GM23338 (cell line): ENCODE measurements around the gene TRIOBP. TPM values are rescaled to one million over a fixed set of nuclear protein-coding genes. Genes with fewer than 3 reads are reported as not detected.
A peak's percentile ranks its signal among the peaks of the same experiment; 100 is the strongest.

Source experiments
- ATAC-seq: fragments of 200-7000 bp; cut with Tn5 transposase; 3 replicates; pipeline ENCODE4 v1.9.1; 2020
- DNase-seq: peaks from one replicate; pipeline ENCODE4 v3.0.0-alpha.2; 2015; ENCODE audit warnings: low spot score
- H2AFZ ChIP-seq: fragments of 200-600 bp; sonication (generic); 2 replicates; pipeline ENCODE4 v1.8.0; 2016; ENCODE audit warnings: antibody characterized with exemption, mild to moderate bottlenecking, moderate library complexity
- H3F3A ChIP-seq: fragments of 200-600 bp; sonication (generic); replicated peaks from 2 replicates; pipeline ENCODE4 v1.8.0; 2017; ENCODE audit warnings: antibody characterized with exemption, mixed run types, low read depth
- H3K27ac ChIP-seq: fragments of 200-600 bp; sonication (generic); 2 replicates; pipeline ENCODE4 v1.6.1; 2016; ENCODE audit warnings: low read depth
- H3K27me3 ChIP-seq: fragments of 200-600 bp; sonication (generic); 2 replicates; pipeline ENCODE4 v1.8.0; 2016; ENCODE audit warnings: mild to moderate bottlenecking, mixed run types, moderate library complexity; ENCODE audit not compliant: insufficient read depth
- H3K36me3 ChIP-seq: fragments of 200-600 bp; sonication (generic); 2 replicates; pipeline ENCODE4 v1.8.0; 2016; ENCODE audit warnings: mild to moderate bottlenecking; ENCODE audit not compliant: insufficient read depth
- H3K4me1 ChIP-seq: fragments of 200-600 bp; sonication (generic); 2 replicates; pipeline ENCODE4 v1.8.0; 2016; ENCODE audit warnings: mild to moderate bottlenecking, moderate library complexity; ENCODE audit not compliant: insufficient read depth
- H3K4me2 ChIP-seq: fragments of 200-600 bp; sonication (generic); 2 replicates; pipeline ENCODE4 v1.7.1; 2017; ENCODE audit warnings: mixed run types
- H3K4me3 ChIP-seq: fragments of 200-600 bp; sonication (generic); 2 replicates; pipeline ENCODE4 v1.6.1; 2016; ENCODE audit warnings: mixed run types
- H3K79me2 ChIP-seq: fragments of 200-600 bp; sonication (generic); replicated peaks from 2 replicates; pipeline ENCODE4 v1.8.0; 2017; ENCODE audit warnings: mild to moderate bottlenecking; ENCODE audit not compliant: insufficient read depth
- H3K9me2 ChIP-seq: fragments of 200-600 bp; sonication (generic); 2 replicates; pipeline ENCODE4 v1.8.0; 2017; ENCODE audit not compliant: insufficient read depth
- H4K20me1 ChIP-seq: fragments of 200-600 bp; sonication (generic); replicated peaks from 2 replicates; pipeline ENCODE4 v1.8.0; 2017; ENCODE audit warnings: mild to moderate bottlenecking; ENCODE audit not compliant: insufficient read depth
- H3K27ac Mint-ChIP-seq: 2 replicates; pipeline ENCODE4 v1.8.0; 2020; ENCODE audit warnings: inconsistent platforms, mild to moderate bottlenecking, moderate library complexity, mixed read lengths
- H3K27me3 Mint-ChIP-seq: 3 replicates; pipeline ENCODE4 v1.8.0; 2022; ENCODE audit warnings: low read depth, mild to moderate bottlenecking, moderate library complexity, mixed read lengths, inconsistent platforms; ENCODE audit not compliant: insufficient read depth, poor library complexity
- H3K36me3 Mint-ChIP-seq: 3 replicates; pipeline ENCODE4 v1.8.0; 2021; ENCODE audit warnings: low read depth, mild to moderate bottlenecking, inconsistent platforms, moderate library complexity, mixed read lengths
- H3K4me1 Mint-ChIP-seq: 3 replicates; pipeline ENCODE4 v1.8.0; 2020; ENCODE audit warnings: mild to moderate bottlenecking, inconsistent platforms, mixed read lengths
- H3K4me3 Mint-ChIP-seq: 3 replicates; pipeline ENCODE4 v1.8.0; 2021; ENCODE audit warnings: moderate library complexity, mild to moderate bottlenecking, inconsistent platforms, mixed read lengths
- H3K9me3 Mint-ChIP-seq: 3 replicates; pipeline ENCODE4 v1.8.0; 2020; ENCODE audit warnings: moderate library complexity, mild to moderate bottlenecking, inconsistent platforms, mixed read lengths
- CREB1 ChIP-seq: fragments of 250-450 bp; sonication (Bioruptor Pico); IDR thresholded peaks from 2 replicates; pipeline ENCODE4 v1.5.0; 2020; ENCODE audit warnings: low read depth, mild to moderate bottlenecking, moderate library complexity
- CTCF ChIP-seq, 2 experiments: fragments of 200-600 bp in 1 of 2; sonication (generic) in 1 of 2; conservative IDR thresholded peaks; 2 replicates each; pipeline versions ENCODE4 v1.5.1 to v1.6.1; 2016 to 2017; ENCODE audit warnings: antibody characterized with exemption in 2 of 2, low read depth in 2 of 2, mild to moderate bottlenecking in 2 of 2, moderate library complexity in 1 of 2
- ETS1 ChIP-seq: IDR thresholded peaks from 2 replicates; pipeline ENCODE4 v1.6.1; 2016; ENCODE audit warnings: antibody characterized with exemption
- EZH2 ChIP-seq: fragments of 200-600 bp; sonication (generic); IDR thresholded peaks from one replicate; pipeline ENCODE4 v1.8.0; 2017; ENCODE audit warnings: antibody characterized with exemption, mild to moderate bottlenecking, low read depth; ENCODE audit not compliant: unreplicated experiment
- NANOG ChIP-seq: IDR thresholded peaks from 2 replicates; pipeline ENCODE4 v1.6.1; 2016; ENCODE audit warnings: antibody characterized with exemption, borderline replicate concordance
- POLR2AphosphoS5 ChIP-seq: IDR thresholded peaks from 2 replicates; pipeline ENCODE4 v1.6.1; 2016; ENCODE audit warnings: antibody characterized with exemption, low read depth
- REST ChIP-seq: IDR thresholded peaks from one replicate; pipeline ENCODE4 v1.6.1; 2018; ENCODE audit warnings: antibody characterized with exemption; ENCODE audit not compliant: unreplicated experiment
- ZNF114 ChIP-seq: fragments of 250-450 bp; sonication (Bioruptor Pico); IDR thresholded peaks from 2 replicates; pipeline ENCODE4 v1.5.0; 2020; ENCODE audit warnings: mild to moderate bottlenecking, moderate library complexity
- ZNF462 ChIP-seq: fragments of 250-450 bp; sonication (Bioruptor Pico); IDR thresholded peaks from 2 replicates; pipeline ENCODE4 v1.5.0; 2020; ENCODE audit warnings: mild to moderate bottlenecking, moderate library complexity
- polyA plus RNA-seq: library from polyadenylated mRNA; unstranded; fragments of >200 nt; fragmentation: Nextera tagmentation; extraction: Ambion mirVana; gene quantifications from 2 replicates; pipeline ENCODE4 v1.2.1, GENCODE V29; 2016
- total RNA-seq: library from RNA; depleted of rRNA; stranded (reverse); fragments of >200 nt; shearing (Covaris generic); gene quantifications from 2 replicates; pipeline ENCODE4 v1.2.3, GENCODE V29; 2014

The TRIOBP gene
- total and polyA plus RNA-seq, 2 experiments from 2014 or later = 21.4 to 48.4 TPM

- TF ChIP-seq REST (no peak), POLR2AphosphoS5 (no peak), CTCF (conservative IDR thresholded peaks at IDR 0.05; ENCODE audit: low read depth in 2 of 2) (no peak)
Measured at GRCh38 chr22:37740455-37741311, 43.8 kb downstream of the TRIOBP start (continued).

GRCh38 chr22:37741312-37741795, 44.5 kb downstream of the TRIOBP start:
- no peaks in the 10 kb centered on the region for H3K9me3 Mint-ChIP-seq
- Histone ChIP-seq H3K27ac (no peak overlapping the region), H4K20me1 (no peaks in the 10 kb centered on the region; the same call in 1 of the 2 replicates), H3F3A (peaks cover 15% of the 10 kb centered on the region), H3K27me3 (peaks cover 83% of the 10 kb centered on the region), H3K36me3 (no peaks in the 10 kb centered on the region), H3K4me2 (no peak overlapping the region), H3K4me1 (no peaks in the 10 kb centered on the region), H3K9me2 (no peaks in the 10 kb centered on the region), H3K79me2 (no peaks in the 10 kb centered on the region), H2AFZ (no peak overlapping the region), H3K4me3 (no peak overlapping the region)
- H3K27ac Mint-ChIP-seq = no peak overlapping the region
- H3K4me1 Mint-ChIP-seq = peaks cover 13% of the 10 kb centered on the region
- H3K27me3 Mint-ChIP-seq = peaks cover 57% of the 10 kb centered on the region
- peaks cover 14% of the 10 kb centered on the region for H3K36me3 Mint-ChIP-seq
- DNase-seq (peak; percentile 45), ATAC-seq (peak; percentile 5; the same call in 2 of the 3 replicates)
- H3K4me3 Mint-ChIP-seq = no peak overlapping the region
- TF ChIP-seq ZNF462 (CRISPR knock-in tag) = no peak
- no peak for TF ChIP-seq POLR2AphosphoS5
- TF ChIP-seq CREB1 (CRISPR knock-in tag) = no peak
- no peak for TF ChIP-seq ZNF114 (CRISPR knock-in tag)
- no peak for TF ChIP-seq ETS1
- TF ChIP-seq EZH2 = no peak
- no peak for TF ChIP-seq NANOG
